ENCODE data around the gene PSAT1. TPM values are rescaled to one million over a fixed set of nuclear protein-coding genes. Genes with fewer than 3 reads are reported as not detected.

Gene PSAT1
- total and polyA plus RNA-seq, 2 donors from 2014 or later, result 22.4 to 141 TPM

DNA sequence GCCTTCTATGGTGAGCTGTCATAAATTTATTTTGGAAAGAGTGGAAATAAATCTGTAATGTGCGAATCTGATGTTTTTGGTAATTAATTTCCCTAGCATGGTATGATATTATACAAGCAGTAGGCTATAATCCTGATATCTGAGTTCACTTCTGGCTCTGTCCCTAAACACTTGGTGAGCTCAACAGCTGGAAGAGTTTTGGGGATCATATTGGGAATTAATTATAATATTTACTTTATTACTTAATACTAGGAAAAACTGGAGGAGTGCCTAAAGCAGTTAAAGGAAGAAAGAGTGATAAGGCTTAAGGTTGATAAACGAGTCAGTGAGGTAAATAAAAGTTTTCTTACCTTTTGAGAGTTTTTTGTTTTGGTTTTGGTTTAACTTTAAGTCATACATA, 34.3 kb upstream of the PSAT1 start:
- Histone ChIP-seq H3K4me1 (ENCODE audit: control insufficient read depth in 2 of 3, insufficient read depth in 2 of 3, low read depth in 1 of 3, low read length in 3 of 3) (no peaks in the 10 kb centered on the region), H3K36me3 (ENCODE audit: control insufficient read depth in 2 of 3, insufficient read depth in 3 of 3, low read length in 3 of 3) (peaks cover 2 to 5% (median 3%) of the 10 kb centered on the region in 3 donors), H3K27ac (ENCODE audit: low read depth in 2 of 2, low read length in 2 of 2) (no peak overlapping the region), H3K9me3 (ENCODE audit: control insufficient read depth in 2 of 3, insufficient read depth in 1 of 3, low read length in 3 of 3) (no peaks in the 10 kb centered on the region), H3K27me3 (ENCODE audit: control insufficient read depth, insufficient read depth, low read length) (no peaks in the 10 kb centered on the region), H3K4me3 (ENCODE audit: low read length in 3 of 3) (no peak overlapping the region), H3K9ac (ENCODE audit: low read length in 3 of 3) (no peak overlapping the region)
- DNase-seq (no peak), FAIRE-seq (no peak)
- TF ChIP-seq, protein P1, sequence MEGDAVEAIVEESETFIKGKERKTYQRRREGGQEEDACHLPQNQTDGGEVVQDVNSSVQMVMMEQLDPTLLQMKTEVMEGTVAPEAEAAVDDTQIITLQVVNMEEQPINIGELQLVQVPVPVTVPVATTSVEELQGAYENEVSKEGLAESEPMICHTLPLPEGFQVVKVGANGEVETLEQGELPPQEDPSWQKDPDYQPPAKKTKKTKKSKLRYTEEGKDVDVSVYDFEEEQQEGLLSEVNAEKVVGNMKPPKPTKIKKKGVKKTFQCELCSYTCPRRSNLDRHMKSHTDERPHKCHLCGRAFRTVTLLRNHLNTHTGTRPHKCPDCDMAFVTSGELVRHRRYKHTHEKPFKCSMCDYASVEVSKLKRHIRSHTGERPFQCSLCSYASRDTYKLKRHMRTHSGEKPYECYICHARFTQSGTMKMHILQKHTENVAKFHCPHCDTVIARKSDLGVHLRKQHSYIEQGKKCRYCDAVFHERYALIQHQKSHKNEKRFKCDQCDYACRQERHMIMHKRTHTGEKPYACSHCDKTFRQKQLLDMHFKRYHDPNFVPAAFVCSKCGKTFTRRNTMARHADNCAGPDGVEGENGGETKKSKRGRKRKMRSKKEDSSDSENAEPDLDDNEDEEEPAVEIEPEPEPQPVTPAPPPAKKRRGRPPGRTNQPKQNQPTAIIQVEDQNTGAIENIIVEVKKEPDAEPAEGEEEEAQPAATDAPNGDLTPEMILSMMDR (IDR thresholded peaks at IDR 0.05; ENCODE audit: borderline replicate concordance, extremely low read depth, insufficient read depth), result no peak
- intact Hi-C loops (cut with DNase I), result no loop called here

DNA sequence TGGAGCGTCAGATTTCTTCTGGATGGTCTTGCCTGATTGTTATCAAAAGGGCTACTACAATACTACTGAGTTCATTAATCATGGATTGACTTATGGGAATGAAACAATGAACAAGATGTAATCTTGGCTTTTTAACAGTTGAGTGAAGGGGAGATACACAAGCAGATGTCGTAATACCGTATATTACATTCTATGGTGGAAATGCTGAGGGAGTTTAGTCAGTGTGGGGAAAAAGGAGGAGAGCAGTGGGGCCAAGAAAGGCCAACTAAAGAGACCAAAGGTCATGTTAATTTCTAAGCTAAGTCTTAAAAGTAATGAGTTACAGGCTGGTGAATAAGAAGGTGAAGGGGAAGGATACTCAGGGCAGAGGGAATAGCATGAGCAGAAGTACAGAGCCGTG, 29.0 kb upstream of the PSAT1 start:
- DNase-seq (peak in 1 of 5 donors; percentile 20), FAIRE-seq (no peak)
- no peaks in the 10 kb centered on the region for H3K4me1 ChIP-seq (ENCODE audit: control insufficient read depth in 2 of 3, insufficient read depth in 2 of 3, low read depth in 1 of 3, low read length in 3 of 3)
- intact Hi-C loops (cut with DNase I), result no loop called here
- H3K4me3 ChIP-seq (ENCODE audit: low read length in 3 of 3), result no peak overlapping the region
- TF ChIP-seq, protein P1 (IDR thresholded peaks at IDR 0.05; ENCODE audit: borderline replicate concordance, extremely low read depth, insufficient read depth), result no peak
- no peak overlapping the region for H3K27ac ChIP-seq (ENCODE audit: low read depth in 2 of 2, low read length in 2 of 2)
- H3K27me3 ChIP-seq (ENCODE audit: control insufficient read depth, insufficient read depth, low read length), result no peaks in the 10 kb centered on the region
- H3K9me3 ChIP-seq (ENCODE audit: control insufficient read depth in 2 of 3, insufficient read depth in 1 of 3, low read length in 3 of 3), result no peaks in the 10 kb centered on the region
- no peak overlapping the region for H3K9ac ChIP-seq (ENCODE audit: low read length in 3 of 3)
- H3K36me3 ChIP-seq (ENCODE audit: control insufficient read depth in 2 of 3, insufficient read depth in 3 of 3, low read length in 3 of 3), result peaks cover 2 to 5% (median 3%) of the 10 kb centered on the region in 3 donors

DNA sequence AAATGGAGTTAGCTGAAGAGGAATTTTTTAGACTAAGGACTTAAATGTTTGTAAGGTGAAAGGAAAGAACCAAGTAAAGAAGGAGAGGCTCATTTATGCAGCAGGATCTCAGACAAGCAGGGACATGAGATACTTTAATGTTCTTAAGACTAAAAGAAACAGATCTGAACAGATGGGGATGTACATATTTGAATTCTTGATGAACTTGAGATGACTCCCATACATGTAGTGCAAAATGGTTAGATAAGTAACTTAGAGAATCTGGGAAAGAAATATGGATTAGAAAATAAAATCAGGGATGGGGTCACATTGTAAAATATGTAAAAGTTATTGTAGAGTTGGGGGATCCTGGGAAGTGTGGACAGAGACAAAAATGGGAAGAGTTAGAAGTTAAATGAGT, 27.1 kb upstream of the PSAT1 start:
- TF ChIP-seq, protein P1 (IDR thresholded peaks at IDR 0.05; ENCODE audit: borderline replicate concordance, extremely low read depth, insufficient read depth), result no peak
- H3K27ac ChIP-seq (ENCODE audit: low read depth in 2 of 2, low read length in 2 of 2), result no peak overlapping the region
- no peak for FAIRE-seq
- intact Hi-C loops (cut with DNase I), result no loop called here
- no peak overlapping the region for H3K9ac ChIP-seq (ENCODE audit: low read length in 3 of 3)
- no peaks in the 10 kb centered on the region for H3K9me3 ChIP-seq (ENCODE audit: control insufficient read depth in 2 of 3, insufficient read depth in 1 of 3, low read length in 3 of 3)
- no peaks in the 10 kb centered on the region for H3K27me3 ChIP-seq (ENCODE audit: control insufficient read depth, insufficient read depth, low read length)
- H3K4me3 ChIP-seq (ENCODE audit: low read length in 3 of 3), result no peak overlapping the region
- DNase-seq, result no peak
- peaks cover 2 to 5% (median 3%) of the 10 kb centered on the region in 3 donors for H3K36me3 ChIP-seq (ENCODE audit: control insufficient read depth in 2 of 3, insufficient read depth in 3 of 3, low read length in 3 of 3)
- H3K4me1 ChIP-seq (ENCODE audit: control insufficient read depth in 2 of 3, insufficient read depth in 2 of 3, low read depth in 1 of 3, low read length in 3 of 3), result no peaks in the 10 kb centered on the region

DNA sequence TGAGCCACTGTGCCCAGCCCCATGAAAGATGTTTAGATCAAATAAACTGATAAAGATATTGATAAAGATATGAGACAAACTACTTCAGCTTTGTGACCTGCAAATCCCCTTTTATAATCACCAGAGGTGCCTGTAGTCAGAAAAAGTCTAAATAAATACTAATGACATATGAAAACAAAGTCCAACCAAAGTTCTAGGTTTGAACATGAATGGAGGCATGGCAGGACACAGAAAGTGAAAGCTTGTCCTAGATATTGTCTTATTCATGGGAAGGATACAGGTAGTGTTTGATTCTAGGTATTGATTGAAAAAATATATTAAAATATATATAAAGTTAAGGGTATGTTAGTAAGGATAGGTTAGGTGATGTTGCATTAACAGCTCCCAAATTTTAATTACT, 24.6 kb upstream of the PSAT1 start:
- H3K4me1 ChIP-seq (ENCODE audit: control insufficient read depth in 2 of 3, insufficient read depth in 2 of 3, low read depth in 1 of 3, low read length in 3 of 3), result no peaks in the 10 kb centered on the region
- H3K9me3 ChIP-seq (ENCODE audit: control insufficient read depth in 2 of 3, insufficient read depth in 1 of 3, low read length in 3 of 3), result no peaks in the 10 kb centered on the region
- H3K36me3 ChIP-seq (ENCODE audit: control insufficient read depth in 2 of 3, insufficient read depth in 3 of 3, low read length in 3 of 3), result no peaks in the 10 kb centered on the region
- H3K27me3 ChIP-seq (ENCODE audit: control insufficient read depth, insufficient read depth, low read length), result no peaks in the 10 kb centered on the region
- DNase-seq (no peak), FAIRE-seq (no peak)
- no peak overlapping the region for H3K9ac ChIP-seq (ENCODE audit: low read length in 3 of 3)
- TF ChIP-seq, protein P1 (IDR thresholded peaks at IDR 0.05; ENCODE audit: borderline replicate concordance, extremely low read depth, insufficient read depth), result no peak
- no peak overlapping the region for H3K27ac ChIP-seq (ENCODE audit: low read depth in 2 of 2, low read length in 2 of 2)
- no peak overlapping the region for H3K4me3 ChIP-seq (ENCODE audit: low read length in 3 of 3)
- intact Hi-C loops (cut with DNase I), result no loop called here

All from kidney (tissue), 14 donors.